Measurements from ENCODE around the gene INSC.

DNA sequence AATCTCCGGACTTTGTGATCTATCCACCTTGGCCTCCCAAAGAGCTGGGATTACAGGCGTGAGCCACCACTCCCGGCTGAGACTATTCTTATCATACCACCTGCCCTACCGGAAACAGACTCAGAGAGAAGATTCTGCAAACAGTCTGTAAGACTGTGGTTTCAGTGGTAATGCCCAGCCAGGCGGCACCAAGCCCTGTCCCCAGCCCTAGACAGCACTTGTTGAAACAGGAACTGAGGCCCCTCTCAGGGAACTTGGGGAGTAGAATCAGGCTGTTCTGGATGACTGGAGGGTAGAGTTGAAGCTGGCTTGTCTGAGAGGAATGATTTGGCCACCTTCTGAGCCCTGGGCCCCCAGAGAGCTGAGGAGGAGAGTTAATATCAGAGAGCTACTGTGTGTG lies 1.3 kb upstream of the INSC start:
- TF ChIP-seq, protein P1, sequence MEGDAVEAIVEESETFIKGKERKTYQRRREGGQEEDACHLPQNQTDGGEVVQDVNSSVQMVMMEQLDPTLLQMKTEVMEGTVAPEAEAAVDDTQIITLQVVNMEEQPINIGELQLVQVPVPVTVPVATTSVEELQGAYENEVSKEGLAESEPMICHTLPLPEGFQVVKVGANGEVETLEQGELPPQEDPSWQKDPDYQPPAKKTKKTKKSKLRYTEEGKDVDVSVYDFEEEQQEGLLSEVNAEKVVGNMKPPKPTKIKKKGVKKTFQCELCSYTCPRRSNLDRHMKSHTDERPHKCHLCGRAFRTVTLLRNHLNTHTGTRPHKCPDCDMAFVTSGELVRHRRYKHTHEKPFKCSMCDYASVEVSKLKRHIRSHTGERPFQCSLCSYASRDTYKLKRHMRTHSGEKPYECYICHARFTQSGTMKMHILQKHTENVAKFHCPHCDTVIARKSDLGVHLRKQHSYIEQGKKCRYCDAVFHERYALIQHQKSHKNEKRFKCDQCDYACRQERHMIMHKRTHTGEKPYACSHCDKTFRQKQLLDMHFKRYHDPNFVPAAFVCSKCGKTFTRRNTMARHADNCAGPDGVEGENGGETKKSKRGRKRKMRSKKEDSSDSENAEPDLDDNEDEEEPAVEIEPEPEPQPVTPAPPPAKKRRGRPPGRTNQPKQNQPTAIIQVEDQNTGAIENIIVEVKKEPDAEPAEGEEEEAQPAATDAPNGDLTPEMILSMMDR (IDR thresholded peaks at IDR 0.05): no peak
- no peak for TF ChIP-seq POLR2A (IDR thresholded peaks at IDR 0.05)
